C4-2B (cell line): ENCODE results near the gene ZNF536.

Experiments
- ZFX ChIP-seq: fragments of 450-650 bp; IDR thresholded peaks from 2 replicates; pipeline ENCODE4 v1.6.1; 2017
- TF ChIP-seq, protein P1 (sequence below): fragments of 450-650 bp; conservative IDR thresholded peaks from 2 replicates; pipeline ENCODE4 v1.5.1; 2017; ENCODE audit warnings: mild to moderate bottlenecking

DNA sequence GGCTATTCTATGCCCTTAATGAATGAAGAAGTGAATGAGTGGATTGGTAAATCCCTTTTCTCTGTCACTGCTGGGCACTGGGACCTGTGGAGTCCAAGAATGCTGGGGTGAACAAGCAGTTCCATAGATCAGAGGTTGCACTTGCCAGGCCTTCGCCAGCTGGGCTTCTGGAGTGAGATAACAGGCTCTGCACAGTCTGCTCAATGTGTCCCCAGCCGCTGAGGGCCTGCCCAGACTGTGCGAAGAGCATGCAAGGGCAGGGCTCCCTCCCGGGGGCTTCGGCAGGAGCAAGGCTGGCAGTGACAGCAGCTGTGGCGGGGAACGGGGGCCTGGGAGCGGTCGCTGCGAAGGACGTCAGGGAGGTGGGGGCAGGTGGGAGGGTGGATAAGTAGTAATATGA is 51.3 kb downstream of the ZNF536 start:
- TF ChIP-seq, protein P1, sequence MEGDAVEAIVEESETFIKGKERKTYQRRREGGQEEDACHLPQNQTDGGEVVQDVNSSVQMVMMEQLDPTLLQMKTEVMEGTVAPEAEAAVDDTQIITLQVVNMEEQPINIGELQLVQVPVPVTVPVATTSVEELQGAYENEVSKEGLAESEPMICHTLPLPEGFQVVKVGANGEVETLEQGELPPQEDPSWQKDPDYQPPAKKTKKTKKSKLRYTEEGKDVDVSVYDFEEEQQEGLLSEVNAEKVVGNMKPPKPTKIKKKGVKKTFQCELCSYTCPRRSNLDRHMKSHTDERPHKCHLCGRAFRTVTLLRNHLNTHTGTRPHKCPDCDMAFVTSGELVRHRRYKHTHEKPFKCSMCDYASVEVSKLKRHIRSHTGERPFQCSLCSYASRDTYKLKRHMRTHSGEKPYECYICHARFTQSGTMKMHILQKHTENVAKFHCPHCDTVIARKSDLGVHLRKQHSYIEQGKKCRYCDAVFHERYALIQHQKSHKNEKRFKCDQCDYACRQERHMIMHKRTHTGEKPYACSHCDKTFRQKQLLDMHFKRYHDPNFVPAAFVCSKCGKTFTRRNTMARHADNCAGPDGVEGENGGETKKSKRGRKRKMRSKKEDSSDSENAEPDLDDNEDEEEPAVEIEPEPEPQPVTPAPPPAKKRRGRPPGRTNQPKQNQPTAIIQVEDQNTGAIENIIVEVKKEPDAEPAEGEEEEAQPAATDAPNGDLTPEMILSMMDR, result no peak
- TF ChIP-seq ZFX, result no peak
